Myocyte (in vitro differentiated cells): ENCODE results near the gene ITPKC. TPM values are rescaled to one million over a fixed set of nuclear protein-coding genes. Genes with fewer than 3 reads are reported as not detected.

Experiments used
- DNase-seq: peaks from one replicate; pipeline ENCODE4 v3.0.0-alpha.2; 2012; ENCODE audit warnings: low read depth
- polyA plus RNA-seq: library from polyadenylated mRNA; unstranded; fragments of >200 nt; gene quantifications from one replicate; pipeline ENCODE4 v1.2.1, GENCODE V29; 2012; ENCODE audit warnings: missing spikeins
- total RNA-seq: library from RNA; depleted of rRNA; stranded (reverse); fragments of >200 nt; gene quantifications from 2 replicates; pipeline ENCODE4 v1.2.3, GENCODE V29; 2014

ITPKC gene
- total RNA-seq, result 14.1 and 15.6 TPM in 2 replicates
- polyA plus RNA-seq, result 13.3 TPM

GRCh38 chr19:40716482-40717324 is at the start of gene ITPKC, which contains the start of gene COQ8B:
Gene ITPKC (plus strand): TSS chr19:40717112. CDS start chr19:40717136, 24 bp downstream.
Gene COQ8B (minus strand): TSS chr19:40716886. CDS start chr19:40714632, 2,254 bp downstream.
- peak; percentile 99 for DNase-seq

- DNase-seq, result no peak
Measured at GRCh38 chr19:40667602-40668001, 49.3 kb upstream of the ITPKC start.

GRCh38 chr19:40668991-40669614 is 47.8 kb upstream of the ITPKC start:
- DNase-seq, result no peak

DNA sequence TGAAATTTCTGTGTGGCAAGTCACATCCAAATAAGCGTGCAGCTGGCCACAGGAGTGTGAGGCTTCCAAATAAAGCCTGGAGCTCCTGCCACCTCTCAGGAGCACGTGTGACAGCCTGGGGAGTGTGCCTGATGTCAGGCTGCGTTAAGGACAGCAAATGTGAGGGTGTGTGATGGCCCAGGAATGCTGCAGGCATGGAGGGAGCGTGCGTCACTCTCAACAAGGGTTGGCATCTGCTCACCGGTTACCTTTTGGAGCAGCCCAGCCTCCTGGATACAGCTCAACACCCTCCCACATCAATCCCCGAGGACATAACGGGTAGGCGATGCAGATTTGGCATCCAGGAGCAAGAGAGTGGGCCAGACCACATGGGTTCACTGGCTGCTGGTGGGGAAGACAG is 45.5 kb upstream of the ITPKC start:
- DNase-seq, result peak; percentile 56

- DNase-seq, result peak; percentile 56
Measured at GRCh38 chr19:40672038-40672437, 44.9 kb upstream of the ITPKC start.

- no peak for DNase-seq
Measured at GRCh38 chr19:40672573-40673299, 44.2 kb upstream of the ITPKC start.

GRCh38 chr19:40673397-40673796 is 43.5 kb upstream of the ITPKC start:
- DNase-seq, result peak; percentile 80

DNA sequence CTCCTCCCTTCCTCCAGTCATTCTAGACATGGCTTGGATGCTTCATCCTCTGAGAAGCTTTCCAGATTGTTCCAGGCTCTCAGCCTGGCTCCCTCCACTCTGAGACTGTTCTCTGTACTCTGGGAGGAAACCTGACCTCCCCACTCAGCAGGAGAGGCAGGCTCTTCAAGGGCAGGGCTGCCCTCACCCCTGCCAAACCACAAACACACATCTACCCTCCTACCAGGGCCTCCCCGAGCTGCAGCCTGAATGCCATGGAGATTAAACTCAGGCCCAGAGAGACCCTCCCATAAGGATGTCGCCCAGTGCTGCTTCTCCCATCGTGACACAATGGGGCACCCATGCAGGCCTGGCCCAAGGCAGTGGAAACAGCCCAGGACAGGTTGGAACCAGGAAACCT is 42.6 kb upstream of the ITPKC start:
- peak; percentile 88 for DNase-seq

DNA sequence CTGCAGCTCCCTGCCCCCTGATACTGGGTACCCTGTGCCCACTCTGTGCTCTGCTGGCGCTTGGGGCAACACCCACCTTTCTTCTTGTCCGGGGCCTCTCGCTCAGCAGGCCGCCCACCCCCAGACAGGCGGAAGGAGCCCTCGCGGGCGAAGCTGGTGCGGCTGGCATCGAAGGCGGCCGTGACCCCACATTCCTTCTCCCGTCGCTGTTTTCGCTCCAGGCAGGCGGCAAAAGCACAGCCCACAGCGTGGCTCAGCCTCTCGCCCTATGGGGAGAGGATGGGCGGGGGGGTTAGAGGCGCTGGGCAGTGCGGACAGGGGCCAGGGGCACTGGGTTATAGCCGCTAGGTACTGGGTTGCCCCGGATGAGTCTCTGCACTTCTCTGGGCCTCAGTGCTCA is 39.8 kb upstream of the ITPKC start:
- DNase-seq, result no peak

DNA sequence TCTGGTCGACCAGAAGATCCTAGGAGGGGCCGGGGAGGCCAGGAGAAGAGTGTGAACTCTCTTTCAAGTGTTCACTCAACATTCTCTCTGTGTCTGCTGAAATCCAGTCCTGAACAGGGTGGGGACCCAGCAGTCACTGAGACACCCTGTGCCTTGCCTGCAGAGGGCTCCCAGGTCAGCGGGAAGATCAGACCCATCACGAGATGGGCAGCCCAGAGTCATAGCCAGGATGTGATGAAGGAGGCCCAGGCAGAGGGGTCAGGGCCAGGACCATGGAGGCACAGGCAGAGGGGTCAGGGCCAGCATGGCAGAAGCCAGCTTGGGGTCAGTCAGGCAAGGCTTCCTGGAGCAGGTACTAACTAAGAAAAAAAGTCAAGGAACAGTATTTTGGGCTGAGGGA is 35.9 kb upstream of the ITPKC start:
- DNase-seq, result no peak

GRCh38 chr19:40682431-40682964 is 34.4 kb upstream of the ITPKC start:
- no peak for DNase-seq

GRCh38 chr19:40683437-40683836 is 33.5 kb upstream of the ITPKC start:
- DNase-seq, result no peak

DNA sequence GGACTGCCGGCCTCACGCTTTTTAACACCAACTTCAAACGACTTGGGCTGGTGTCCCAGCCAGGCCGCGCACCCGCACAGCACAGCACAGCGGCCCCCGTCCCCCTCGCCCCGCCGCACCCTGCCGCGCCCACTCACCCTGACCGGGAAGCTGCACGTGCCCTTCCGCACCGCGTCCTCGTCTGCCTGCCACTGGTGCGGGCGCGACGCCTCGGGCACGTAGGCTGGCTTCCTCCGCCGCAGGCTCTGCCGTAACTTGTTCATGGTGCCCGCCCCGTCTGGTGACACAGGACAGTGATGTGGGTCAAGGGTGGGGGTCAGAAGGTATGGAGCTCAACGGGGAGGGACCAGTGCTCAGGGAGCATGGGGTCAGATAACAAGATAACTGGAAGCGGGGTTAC is 32.6 kb upstream of the ITPKC start:
- DNase-seq, result no peak

DNA sequence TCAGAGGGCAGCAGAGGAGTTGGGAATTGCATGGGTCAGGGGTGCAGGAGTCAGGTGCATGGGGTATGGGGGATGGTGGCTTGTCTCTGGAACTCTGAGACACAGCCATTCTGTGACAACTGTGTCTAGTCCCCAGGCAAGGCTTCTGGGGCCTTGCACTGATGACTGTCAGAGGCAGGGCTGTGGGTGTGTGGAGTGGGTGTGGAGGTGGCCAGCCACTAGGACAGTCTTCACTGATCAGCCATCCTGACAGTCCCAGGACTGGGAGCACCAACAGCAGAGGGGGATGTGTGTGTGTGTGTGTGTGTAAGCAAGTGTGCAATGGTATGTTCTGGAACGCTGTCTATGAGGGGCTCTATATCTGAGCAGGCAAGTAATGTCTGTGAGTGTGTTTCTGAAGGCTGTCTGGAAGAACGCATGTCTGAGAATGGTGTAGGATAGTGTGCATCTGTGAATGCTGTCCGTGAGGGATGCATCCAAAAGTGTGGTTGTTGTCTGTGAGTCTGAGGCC is 31.8 kb upstream of the ITPKC start:
- no peak for DNase-seq

GRCh38 chr19:40685563-40685962 is 31.3 kb upstream of the ITPKC start:
- DNase-seq, result peak; percentile 52

GRCh38 chr19:40686882-40687524 is 29.9 kb upstream of the ITPKC start:
- DNase-seq, result no peak

- peak; percentile 85 for DNase-seq
Measured at GRCh38 chr19:40687525-40688016, 29.3 kb upstream of the ITPKC start.

GRCh38 chr19:40688309-40688708 is 28.6 kb upstream of the ITPKC start:
- no peak for DNase-seq

GRCh38 chr19:40688987-40689338 is 27.9 kb upstream of the ITPKC start:
- DNase-seq, result no peak

- DNase-seq, result peak; percentile 61
Measured at GRCh38 chr19:40689339-40690049, 27.4 kb upstream of the ITPKC start.
